Osteocyte (in vitro differentiated cells): ENCODE data around the gene FBXO44. TPM values are rescaled to one million over a fixed set of nuclear protein-coding genes. Genes with fewer than 3 reads are reported as not detected.
"Not testable (repeated sequence)": the region's sequence is repeated elsewhere in the genome, so short reads cannot be mapped to it uniquely, and the experiment has no call there.

Source experiments
- DNase-seq: peaks from one replicate; pipeline ENCODE4 v3.0.0; 2021; ENCODE audit warnings: mixed read lengths; ENCODE audit not compliant: unreplicated experiment; ENCODE audit errors: extremely low spot score
- H3K27ac Mint-ChIP-seq: one replicate; pipeline ENCODE4 v1.8.0; 2021; ENCODE audit warnings: mild to moderate bottlenecking, mixed read lengths; ENCODE audit not compliant: unreplicated experiment
- H3K27me3 Mint-ChIP-seq: one replicate; pipeline ENCODE4 v1.8.0; 2021; ENCODE audit warnings: mixed read lengths; ENCODE audit not compliant: unreplicated experiment
- H3K36me3 Mint-ChIP-seq: one replicate; pipeline ENCODE4 v1.8.0; 2021; ENCODE audit warnings: mixed read lengths; ENCODE audit not compliant: unreplicated experiment
- H3K4me1 Mint-ChIP-seq: one replicate; pipeline ENCODE4 v1.8.0; 2021; ENCODE audit warnings: mixed read lengths; ENCODE audit not compliant: unreplicated experiment
- H3K4me3 Mint-ChIP-seq: one replicate; pipeline ENCODE4 v1.8.0; 2021; ENCODE audit warnings: mild to moderate bottlenecking, moderate library complexity, mixed read lengths; ENCODE audit not compliant: unreplicated experiment
- H3K9me3 Mint-ChIP-seq: one replicate; pipeline ENCODE4 v1.8.0; 2021; ENCODE audit warnings: mixed read lengths; ENCODE audit not compliant: unreplicated experiment
- CTCF ChIP-seq: fragments of 200-600 bp; sonication (generic); IDR thresholded peaks from 2 replicates; pipeline ENCODE4 v1.5.0; 2021; ENCODE audit warnings: antibody characterized with exemption, mild to moderate bottlenecking, moderate library complexity
- total RNA-seq: library from RNA; stranded (reverse); gene quantifications from 2 replicates; pipeline ENCODE4 v1.2.1, GENCODE V29; 2021

FBXO44 gene
- total RNA-seq, 1 donor from 2014 or later = 27.7 TPM

- not testable (repeated sequence) for H3K27me3 Mint-ChIP-seq, H3K9me3 Mint-ChIP-seq, H3K4me3 Mint-ChIP-seq, H3K4me1 Mint-ChIP-seq, DNase-seq, H3K27ac Mint-ChIP-seq, H3K36me3 Mint-ChIP-seq
- TF ChIP-seq CTCF = peak; percentile 92
These were observed 12.2 kb upstream of the FBXO44 start for GRCh38 chr1:11642418-11643017.

- Mint-ChIP-seq H3K4me1 (peaks cover 2% of the 10 kb centered on the region), H3K36me3 (no peaks in the 10 kb centered on the region), H3K27me3 (no peaks in the 10 kb centered on the region), H3K27ac (no peak overlapping the region), H3K9me3 (no peaks in the 10 kb centered on the region), H3K4me3 (no peak overlapping the region)
- no peak for TF ChIP-seq CTCF
- no peak for DNase-seq
These were observed 10.9 kb upstream of the FBXO44 start for GRCh38 chr1:11643782-11644181.

- peaks cover 3% of the 10 kb centered on the region for H3K4me1 Mint-ChIP-seq
- no peak overlapping the region for H3K27ac Mint-ChIP-seq
- no peak overlapping the region for H3K4me3 Mint-ChIP-seq
- H3K36me3 Mint-ChIP-seq = no peaks in the 10 kb centered on the region
- H3K27me3 Mint-ChIP-seq = peaks cover 3% of the 10 kb centered on the region
- no peak for TF ChIP-seq CTCF
- no peak for DNase-seq
- no peaks in the 10 kb centered on the region for H3K9me3 Mint-ChIP-seq
These were observed 9.4 kb upstream of the FBXO44 start for GRCh38 chr1:11645270-11645669.

- H3K4me1 Mint-ChIP-seq = peaks cover 6% of the 10 kb centered on the region
- peaks cover 4% of the 10 kb centered on the region for H3K27me3 Mint-ChIP-seq
- peak; percentile 92 for DNase-seq
- no peaks in the 10 kb centered on the region for H3K9me3 Mint-ChIP-seq
- H3K36me3 Mint-ChIP-seq = no peaks in the 10 kb centered on the region
- peak; percentile 83 for TF ChIP-seq CTCF
- no peak overlapping the region for H3K27ac Mint-ChIP-seq
- H3K4me3 Mint-ChIP-seq = no peak overlapping the region
These were observed 8.9 kb upstream of the FBXO44 start for GRCh38 chr1:11645670-11646265.

- no peak for TF ChIP-seq CTCF
- peaks cover 12% of the 10 kb centered on the region for H3K4me1 Mint-ChIP-seq
These were observed 8.4 kb upstream of the FBXO44 start for GRCh38 chr1:11646317-11646716.

More at GRCh38 chr1:11646317-11646716, 8.4 kb upstream of the FBXO44 start:
- no peak for DNase-seq
- Mint-ChIP-seq H3K27me3 (peaks cover 6% of the 10 kb centered on the region), H3K36me3 (no peaks in the 10 kb centered on the region), H3K9me3 (no peaks in the 10 kb centered on the region), H3K27ac (no peak overlapping the region), H3K4me3 (no peak overlapping the region)
